B cell (primary cell): ENCODE results near the gene CCNG1. TPM values are rescaled to one million over a fixed set of nuclear protein-coding genes. Genes with fewer than 3 reads are reported as not detected.

ENCODE experiments used
- ATAC-seq: fragments of 200-7000 bp; cut with Tn5 transposase; one replicate; pipeline ENCODE4 v1.10.0; 2021; ENCODE audit warnings: low read depth, mild to moderate bottlenecking, moderate number of reproducible peaks, moderate library complexity
- CTCF ChIA-PET: fragments of 350-600 bp; sonication (Branson Sonifier 250); formaldehyde crosslinking; loops from one replicate; lab custom pipeline; 2021; ENCODE audit warnings: antibody characterized with exemption, inconsistent platforms; lab: Charles Lee
- POLR2A ChIA-PET: fragments of 350-600 bp; sonication (Branson Sonifier 250); formaldehyde crosslinking; loops from one replicate; lab custom pipeline; 2021; ENCODE audit warnings: antibody characterized with exemption; lab: Charles Lee
- DNase-seq: peaks from one replicate; pipeline ENCODE4 v3.0.0; 2013
- H2AFZ ChIP-seq: 2 replicates; pipeline ENCODE4 v1.6.1; 2012; ENCODE audit warnings: mild to moderate bottlenecking, low read depth, low read length; ENCODE audit not compliant: insufficient read depth, poor library complexity, severe bottlenecking
- H3K27ac ChIP-seq, 2 donors: 1 replicate in 1 of 2; 2 replicates in 1 of 2; pipeline ENCODE4 v1.5.1; 2012 to 2013; ENCODE audit warnings: low read length in 2 of 2, mild to moderate bottlenecking in 2 of 2, moderate library complexity in 1 of 2
- H3K27me3 ChIP-seq, 4 experiments: fragments of 200-600 bp in 1 of 4; sonication (generic) in 1 of 4; replicated peaks in 1 of 4; 1 replicate in 2 of 4; 2 replicates in 2 of 4; pipeline versions ENCODE4 v1.6.1 to v1.7.0; 2013 to 2016; ENCODE audit warnings: low read length in 3 of 4, mild to moderate bottlenecking in 2 of 4, mixed read lengths in 1 of 4, moderate library complexity in 1 of 4; ENCODE audit not compliant: insufficient read depth in 4 of 4, control insufficient read depth in 3 of 4; ENCODE audit errors: control extremely low read depth in 1 of 4
- H3K36me3 ChIP-seq, 2 experiments: replicated peaks in 1 of 2; 1 replicate in 1 of 2; 2 replicates in 1 of 2; pipeline versions ENCODE4 v1.6.1 to v1.7.1; 2013; ENCODE audit warnings: low read length in 1 of 2; ENCODE audit not compliant: insufficient read depth in 2 of 2, control insufficient read depth in 1 of 2; ENCODE audit errors: control extremely low read depth in 1 of 2, extremely low read depth in 1 of 2
- H3K4me1 ChIP-seq, 2 donors: fragments of 200-600 bp in 1 of 2; sonication (generic) in 1 of 2; 1 replicate in 1 of 2; 2 replicates in 1 of 2; pipeline versions ENCODE4 v1.5.1 to v1.6.1; 2013 to 2017; ENCODE audit warnings: low read length in 2 of 2; ENCODE audit not compliant: control insufficient read depth in 2 of 2, insufficient read depth in 2 of 2
- H3K4me2 ChIP-seq: replicated peaks from 2 replicates; pipeline ENCODE3; 2012; ENCODE audit warnings: mild to moderate bottlenecking, low read depth, low read length; ENCODE audit not compliant: poor library complexity, severe bottlenecking
- H3K4me3 ChIP-seq, 5 experiments: fragments of 200-600 bp in 1 of 5; sonication (generic) in 1 of 5; 1 replicate in 3 of 5; 2 replicates in 2 of 5; pipeline versions ENCODE4 v1.5.1 to v1.7.0; 2011 to 2016; ENCODE audit warnings: low read length in 4 of 5, mild to moderate bottlenecking in 4 of 5, low read depth in 2 of 5, control low read depth in 1 of 5, moderate library complexity in 1 of 5; ENCODE audit not compliant: insufficient read depth in 1 of 5; ENCODE audit errors: control extremely low read depth in 1 of 5, extremely low read depth in 1 of 5
- H3K79me2 ChIP-seq: fragments of 200-600 bp; sonication (generic); one replicate; pipeline ENCODE4 v1.6.0; 2016; ENCODE audit warnings: low read length; ENCODE audit not compliant: control insufficient read depth, insufficient read depth
- H3K9ac ChIP-seq: fragments of 200-600 bp; sonication (generic); 2 replicates; pipeline ENCODE4 v1.6.1; 2017; ENCODE audit warnings: mild to moderate bottlenecking, low read length, moderate library complexity
- H3K9me3 ChIP-seq, 3 donors: one replicate each; pipeline versions ENCODE4 v1.6.1 to v1.7.1; 2013; ENCODE audit warnings: low read length in 2 of 3; ENCODE audit not compliant: control insufficient read depth in 2 of 3, insufficient read depth in 1 of 3; ENCODE audit errors: control extremely low read depth in 1 of 3
- H4K20me1 ChIP-seq: 2 replicates; pipeline ENCODE4 v1.6.0; 2012; ENCODE audit warnings: mild to moderate bottlenecking, low read length; ENCODE audit not compliant: insufficient read depth, control insufficient read depth, poor library complexity, severe bottlenecking
- H3K27ac Mint-ChIP-seq: one replicate; pipeline ENCODE4 v1.8.0; 2021; ENCODE audit warnings: mixed read lengths
- H3K27me3 Mint-ChIP-seq: one replicate; pipeline ENCODE4 v1.8.0; 2021; ENCODE audit warnings: mixed read lengths
- H3K4me1 Mint-ChIP-seq: one replicate; pipeline ENCODE4 v1.8.0; 2021; ENCODE audit warnings: mixed read lengths
- H3K4me3 Mint-ChIP-seq: one replicate; pipeline ENCODE4 v1.8.0; 2021; ENCODE audit warnings: mixed read lengths
- H3K9me3 Mint-ChIP-seq: one replicate; pipeline ENCODE4 v1.8.0; 2022; ENCODE audit warnings: mixed read lengths; ENCODE audit not compliant: insufficient read depth
- CTCF ChIP-seq: fragments of 200-600 bp; IDR thresholded peaks from one replicate; pipeline ENCODE4 v1.8.0; 2022; ENCODE audit warnings: antibody characterized with exemption, mild to moderate bottlenecking
- EZH2 ChIP-seq: IDR thresholded peaks from 2 replicates; pipeline ENCODE4 v1.6.1; 2012; ENCODE audit warnings: borderline replicate concordance, low read depth, mild to moderate bottlenecking, moderate library complexity, low read length; ENCODE audit not compliant: insufficient read depth, poor library complexity, severe bottlenecking
- WGBS: methylation state at CpG from one replicate; pipeline ENCODE4 v1.1.5; 2013; ENCODE audit warnings: missing lambda C conversion rate; ENCODE audit not compliant: insufficient coverage; 5-methylcytosine and 5-hydroxymethylcytosine counted together
- intact Hi-C: fragments of 100-400 bp; cut with micrococcal nuclease; formaldehyde crosslinking; loops from one replicate; pipeline ENCODE4 v1.10.0; 2022
- polyA plus RNA-seq: library from polyadenylated mRNA; depleted of rRNA; stranded (reverse); fragments of >200 nt; gene quantifications from 2 replicates; pipeline ENCODE4 v1.2.3, GENCODE V29; 2012
- total RNA-seq, 2 donors: library from RNA; stranded (reverse); fragments of 120-200 nt in 1 of 2; gene quantifications; 1 replicate in 1 of 2; 2 replicates in 1 of 2; pipeline versions ENCODE4 v1.2.3 to v1.2.4, GENCODE V29; 2013 to 2022

Gene CCNG1
- total and polyA plus RNA-seq, 2 donors (not counting 1 experiment from before 2014, with no cell fraction given): 29.0 to 80.1 TPM

GRCh38 chr5:163473635-163474243 lies 36.3 kb downstream of the CCNG1 start:
- Histone ChIP-seq H3K27me3 (no peaks in the 10 kb centered on the region), H3K36me3 (no peaks in the 10 kb centered on the region), H3K4me3 (no peak overlapping the region), H2AFZ (no peak overlapping the region), H3K9ac (no peak overlapping the region), H3K4me1 (no peaks in the 10 kb centered on the region), H3K27ac (no peak overlapping the region), H3K79me2 (no peaks in the 10 kb centered on the region), H3K9me3 (no peaks in the 10 kb centered on the region), H4K20me1 (no peaks in the 10 kb centered on the region), H3K4me2 (no peak overlapping the region)
- POLR2A ChIA-PET: interaction anchor here (1.1 kb wide), 1 partner anchor 32 kb away, joined by 3 read pairs; the partner anchor contains the start of gene MAT2B
- TF ChIP-seq EZH2: no peak
- peak; percentile 69 for TF ChIP-seq CTCF
- Mint-ChIP-seq H3K4me3 (no peak overlapping the region), H3K27ac (no peak overlapping the region), H3K9me3 (peaks cover 3% of the 10 kb centered on the region), H3K4me1 (no peaks in the 10 kb centered on the region), H3K27me3 (no peaks in the 10 kb centered on the region)
- peak; percentile 47 for DNase-seq
- CTCF ChIA-PET: interaction anchor here (0.6 to 5.9 kb wide), 12 partner anchors 9 to 95 kb away, joined by 3 to 50 read pairs (median 5); partner anchors contain the start of genes HMMR, MAT2B and NUDCD2
- WGBS: no CpG with 5 or more reads among the region's 3 CpGs
- intact Hi-C loops: loop anchor here (1.0 to 10.0 kb wide), 2 partner anchors 30 to 1031 kb away; no protein-coding TSS in a partner anchor
- ATAC-seq: peak; percentile 78

- Histone ChIP-seq H3K4me1 (no peaks in the 10 kb centered on the region), H3K27ac (no peak overlapping the region), H3K79me2 (no peaks in the 10 kb centered on the region), H3K9me3 (no peaks in the 10 kb centered on the region), H4K20me1 (no peaks in the 10 kb centered on the region), H2AFZ (no peak overlapping the region), H3K36me3 (no peaks in the 10 kb centered on the region), H3K4me2 (no peak overlapping the region), H3K27me3 (no peaks in the 10 kb centered on the region), H3K9ac (no peak overlapping the region), H3K4me3 (no peak overlapping the region)
- 63% methylated on average over 1 of the region's 2 CpGs for WGBS
- DNase-seq: no peak
- no peak overlapping the region for H3K4me3 Mint-ChIP-seq
- H3K9me3 Mint-ChIP-seq: peaks cover 3% of the 10 kb centered on the region
- CTCF ChIA-PET: interaction anchor here (1.2 to 5.9 kb wide), 6 partner anchors 13 to 33 kb away, joined by 4 to 50 read pairs (median 7); partner anchors contain the start of genes HMMR and NUDCD2
- H3K27ac Mint-ChIP-seq: no peak overlapping the region
- no peak for ATAC-seq
- POLR2A ChIA-PET: no interaction called here
- TF ChIP-seq CTCF (no peak), EZH2 (no peak)
- intact Hi-C loops: loop anchor here (10.0 kb wide), 1 partner anchor 1029 kb away; no protein-coding TSS in a partner anchor
- no peaks in the 10 kb centered on the region for H3K27me3 Mint-ChIP-seq
- H3K4me1 Mint-ChIP-seq: no peaks in the 10 kb centered on the region
Observed at GRCh38 chr5:163475411-163475810, 38.0 kb downstream of the CCNG1 start.
